Endothelial cell of umbilical vein (primary cell): Measurements from ENCODE around the gene CACHD1.

Experiments used
- MAX ChIP-seq: IDR thresholded peaks from 2 replicates; pipeline ENCODE4 v1.6.1; 2011; ENCODE audit not compliant: insufficient read depth, insufficient read length
- POLR2A ChIP-seq: IDR thresholded peaks from 2 replicates; pipeline ENCODE4 v1.6.1; 2012; ENCODE audit warnings: low read depth, mild to moderate bottlenecking, control low read depth, low read length

DNA sequence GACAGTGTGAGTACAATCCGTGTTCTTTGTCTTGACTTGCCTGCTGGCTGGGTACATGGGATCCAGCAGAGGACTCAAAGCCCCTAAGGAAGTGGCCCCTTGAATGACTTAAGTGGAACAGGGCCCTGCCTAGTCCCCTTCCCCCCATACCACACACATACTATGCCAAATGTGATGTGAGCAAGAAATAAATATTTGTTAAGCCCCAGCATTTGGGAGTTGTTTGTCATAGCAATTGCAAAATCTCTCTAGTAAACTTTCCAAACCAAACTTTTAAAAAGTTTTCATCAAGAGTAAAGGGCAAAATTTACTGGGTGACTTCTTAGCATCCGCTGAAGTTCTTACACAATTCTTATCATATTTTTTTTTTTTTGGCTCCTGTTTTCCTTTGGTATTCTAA lies 32.5 kb upstream of the CACHD1 start:
- no peak for TF ChIP-seq POLR2A
- TF ChIP-seq MAX: no peak
